Measurements from ENCODE around the gene MOB3A. TPM values are rescaled to one million over a fixed set of nuclear protein-coding genes. Genes with fewer than 3 reads are reported as not detected.

Gene MOB3A
- polyA plus RNA-seq, 1 of the 3 experiments (the other 2 are of a cell fraction) = 24.1 TPM

GRCh38 chr19:2055931-2056836 is 39.9 kb downstream of the MOB3A start:
- no peaks in the 10 kb centered on the region; the same call in 1 of the 2 replicates for H3K79me2 ChIP-seq (ENCODE audit: insufficient read depth)
- POLR2A ChIA-PET = no interaction called here
- H3K27me3 ChIP-seq (ENCODE audit: insufficient read depth) = no peaks in the 10 kb centered on the region
- H3K27ac ChIP-seq (ENCODE audit: low read depth in 2 of 2, low read length in 1 of 2) = peak overlapping the region; percentile 55 to 82
- peak overlapping the region; percentile 44 for H3K9ac ChIP-seq
- no peak for TF ChIP-seq TCF12 (IDR thresholded peaks at IDR 0.05)
- no peak for TF ChIP-seq EP300 (IDR thresholded peaks at IDR 0.05; ENCODE audit: borderline replicate concordance in 1 of 2, low read depth in 1 of 2, low read length in 1 of 2)
- no peak for TF ChIP-seq FOSL2 (IDR thresholded peaks at IDR 0.05; ENCODE audit: borderline replicate concordance, low read depth)
- TF ChIP-seq POLR2AphosphoS5 (IDR thresholded peaks at IDR 0.05; ENCODE audit: low read depth, low read length) = peak; percentile 32; the same call in 1 of the 2 replicates
- TF ChIP-seq CHD2 (IDR thresholded peaks at IDR 0.05; ENCODE audit: low read length, partially characterized antibody) = peak; percentile 11
- TF ChIP-seq GABPA (IDR thresholded peaks at IDR 0.05; ENCODE audit: low read depth) = peak; percentile 62; the same call in 1 of the 2 replicates
- H3F3A ChIP-seq (replicated peaks; ENCODE audit: insufficient read depth) = peaks cover 22% of the 10 kb centered on the region
- WGBS (ENCODE audit: low lambda C conversion rate) = 34% methylated on average over 9 of the region's 22 CpGs
- no peak overlapping the region for H2AFZ ChIP-seq (ENCODE audit: low read depth)
- peak overlapping the region; percentile 77; the same call in 1 of the 2 replicates for H3K4me2 ChIP-seq
- no peaks in the 10 kb centered on the region for H4K20me1 ChIP-seq (ENCODE audit: insufficient read depth)
- CTCF ChIA-PET = interaction anchor here (0.6 to 1.8 kb wide), 4 partner anchors 14 to 694 kb away, joined by 3 to 6 read pairs (median 4); no protein-coding TSS in a partner anchor
- peak; percentile 61 for DNase-seq
- H3K9me2 ChIP-seq = no peaks in the 10 kb centered on the region
- peaks cover 31 to 55% of the 10 kb centered on the region in 2 experiments; a peak in 3 of 4 replicates for H3K4me1 ChIP-seq (ENCODE audit: control insufficient read depth in 1 of 2, insufficient read depth in 2 of 2, low read depth in 1 of 2, low read length in 1 of 2)
- no peaks in the 10 kb centered on the region for H3K9me3 ChIP-seq
- H3K4me3 ChIP-seq (ENCODE audit: low read depth in 2 of 2, low read length in 1 of 2) = no peak overlapping the region
- no peaks in the 10 kb centered on the region for H3K36me3 ChIP-seq (replicated peaks in 1 of 2; ENCODE audit: control insufficient read depth in 1 of 2, insufficient read depth in 2 of 2, low read length in 1 of 2)

- POLR2A ChIA-PET = interaction anchor here (0.8 kb wide), 1 partner anchor 22 kb away, joined by 3 read pairs; no protein-coding TSS in a partner anchor
- H3F3A ChIP-seq (replicated peaks; ENCODE audit: insufficient read depth) = peaks cover 16% of the 10 kb centered on the region
Measured at GRCh38 chr19:2054763-2055162, 41.4 kb downstream of the MOB3A start.

More at GRCh38 chr19:2054763-2055162, 41.4 kb downstream of the MOB3A start:
- no peak overlapping the region for H2AFZ ChIP-seq (ENCODE audit: low read depth)
- peaks cover 11% of the 10 kb centered on the region; the same call in 1 of the 2 replicates for H3K79me2 ChIP-seq (ENCODE audit: insufficient read depth)
- CTCF ChIA-PET = no interaction called here
- 84% methylated on average over 8 of the region's 8 CpGs for WGBS (ENCODE audit: low lambda C conversion rate)
- no peak overlapping the region for H3K4me3 ChIP-seq (ENCODE audit: low read depth in 2 of 2, low read length in 1 of 2)
- H3K27ac ChIP-seq (ENCODE audit: low read depth in 2 of 2, low read length in 1 of 2) = peak overlapping the region in 1 of 2 experiments; percentile 12; a peak in 1 of 4 replicates
- DNase-seq = no peak
- no peaks in the 10 kb centered on the region for H3K36me3 ChIP-seq (replicated peaks in 1 of 2; ENCODE audit: control insufficient read depth in 1 of 2, insufficient read depth in 2 of 2, low read length in 1 of 2)
- H4K20me1 ChIP-seq (ENCODE audit: insufficient read depth) = peaks cover 9% of the 10 kb centered on the region
- H3K4me1 ChIP-seq (ENCODE audit: control insufficient read depth in 1 of 2, insufficient read depth in 2 of 2, low read depth in 1 of 2, low read length in 1 of 2) = peaks cover 22 to 44% of the 10 kb centered on the region in 2 experiments; a peak in 3 of 4 replicates
- H3K9ac ChIP-seq = no peak overlapping the region
- TF ChIP-seq FOXM1 (IDR thresholded peaks at IDR 0.05; ENCODE audit: low read depth) = no peak
- TF ChIP-seq MAX (IDR thresholded peaks at IDR 0.05; ENCODE audit: low read depth) = no peak
- no peak for TF ChIP-seq SMC3 (IDR thresholded peaks at IDR 0.05; ENCODE audit: low read depth, low read length)
- TF ChIP-seq EP300 (IDR thresholded peaks at IDR 0.05; ENCODE audit: borderline replicate concordance in 1 of 2, low read depth in 1 of 2, low read length in 1 of 2) = no peak
- no peak for TF ChIP-seq TCF12 (IDR thresholded peaks at IDR 0.05)
- no peak for TF ChIP-seq NFIC (IDR thresholded peaks at IDR 0.05; ENCODE audit: borderline replicate concordance)
- no peak for TF ChIP-seq POLR2AphosphoS5 (IDR thresholded peaks at IDR 0.05; ENCODE audit: low read depth, low read length)
- TF ChIP-seq SIN3A (IDR thresholded peaks at IDR 0.05; ENCODE audit: borderline replicate concordance, low read depth, low read length) = no peak
- no peak for TF ChIP-seq CHD2 (IDR thresholded peaks at IDR 0.05; ENCODE audit: low read length, partially characterized antibody)
- no peak for TF ChIP-seq TAF1 (IDR thresholded peaks at IDR 0.05; ENCODE audit: borderline replicate concordance, low read depth, low read length)
- no peak for TF ChIP-seq IRF3 (IDR thresholded peaks at IDR 0.05; ENCODE audit: low read depth, low read length)
- TF ChIP-seq JUND (IDR thresholded peaks at IDR 0.05) = no peak
- TF ChIP-seq EZH2phosphoT487 (IDR thresholded peaks at IDR 0.05; ENCODE audit: borderline replicate concordance, low read depth) = no peak
- no peak overlapping the region for H3K4me2 ChIP-seq
- H3K27me3 ChIP-seq (ENCODE audit: insufficient read depth) = no peaks in the 10 kb centered on the region
- H3K9me2 ChIP-seq = no peaks in the 10 kb centered on the region
- H3K9me3 ChIP-seq = no peaks in the 10 kb centered on the region
